HG02610 (cell line): ENCODE data around the gene PTBP3.
"Not testable (repeated sequence)": the region's sequence is repeated elsewhere in the genome, so short reads cannot be mapped to it uniquely, and the experiment has no call there.

ENCODE experiments used
- ATAC-seq: cut with Tn5 transposase; IDR thresholded peaks from one replicate; pipeline ENCODE4 v1.9.1; 2021; ENCODE audit warnings: mild to moderate bottlenecking, moderate library complexity; ENCODE audit not compliant: unreplicated experiment

PTBP3 gene

DNA sequence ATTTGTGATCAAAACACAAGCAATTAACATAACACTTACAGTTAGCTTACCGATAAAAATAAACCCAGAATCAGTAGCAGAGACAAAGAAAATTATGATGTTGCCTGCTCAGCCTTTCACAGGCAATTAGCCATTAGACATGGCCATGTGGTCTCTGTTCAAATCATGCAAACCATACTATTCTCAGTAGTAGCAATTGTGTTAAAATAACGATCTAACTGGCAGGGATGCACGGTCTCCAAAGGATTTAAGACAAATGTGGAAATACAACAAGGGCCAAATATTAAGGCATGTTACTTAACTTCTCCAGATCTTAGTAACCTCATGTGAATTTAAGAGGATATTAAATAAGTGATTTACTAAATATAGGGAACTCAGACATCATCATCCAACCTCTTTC lies 59.5 kb downstream of the PTBP3 start:
- no peak for ATAC-seq

DNA sequence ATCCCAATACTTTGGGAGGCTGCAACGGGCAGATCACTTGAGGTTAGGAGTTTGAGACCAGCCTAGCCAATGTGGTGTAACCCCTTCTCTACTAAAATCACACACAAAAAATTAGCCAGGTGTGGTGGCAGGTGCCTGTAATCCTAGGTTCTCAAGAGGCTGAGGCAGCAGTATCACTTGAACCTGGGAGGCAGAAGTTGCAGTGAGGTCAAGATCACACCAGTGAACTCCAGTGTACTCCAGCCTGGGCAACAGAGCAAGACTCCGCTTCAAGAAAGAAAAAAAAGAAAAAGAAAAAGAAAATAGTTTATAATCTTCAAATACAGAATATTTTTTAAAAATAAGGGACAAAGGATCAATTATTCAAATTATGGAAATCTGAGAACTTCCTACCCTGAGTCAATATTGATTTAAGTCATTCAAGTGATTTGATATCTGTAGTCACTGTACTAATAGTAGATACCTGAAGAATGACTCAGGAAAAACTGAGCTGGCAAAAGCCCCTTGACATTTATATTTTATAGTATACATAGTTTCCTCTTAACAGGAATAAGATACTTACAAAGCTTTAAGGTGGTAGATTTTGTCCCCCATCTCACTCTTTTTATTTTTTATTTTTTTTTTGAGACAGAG lies 61.8 kb downstream of the PTBP3 start:
- no peak for ATAC-seq

DNA sequence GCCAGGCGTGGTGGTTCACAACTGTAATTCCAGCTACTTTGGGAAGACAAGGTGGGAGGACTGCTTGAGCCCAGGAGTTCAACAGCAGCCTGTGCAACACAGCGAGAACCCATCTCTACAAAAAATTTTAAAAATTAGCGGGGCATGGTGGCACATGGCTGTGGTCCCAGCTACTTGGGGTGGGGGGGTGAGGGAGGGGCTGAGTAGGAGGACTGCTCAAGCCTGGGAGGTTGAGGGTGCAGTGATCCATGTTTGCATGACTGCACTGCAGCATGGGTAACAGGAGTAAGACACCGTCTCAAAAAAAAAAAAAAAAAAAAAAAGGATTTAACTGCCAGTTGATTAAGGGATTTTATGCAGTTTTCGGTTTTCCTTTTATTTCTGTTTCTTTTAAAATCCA lies 65.0 kb downstream of the PTBP3 start:
- ATAC-seq, result no peak

DNA sequence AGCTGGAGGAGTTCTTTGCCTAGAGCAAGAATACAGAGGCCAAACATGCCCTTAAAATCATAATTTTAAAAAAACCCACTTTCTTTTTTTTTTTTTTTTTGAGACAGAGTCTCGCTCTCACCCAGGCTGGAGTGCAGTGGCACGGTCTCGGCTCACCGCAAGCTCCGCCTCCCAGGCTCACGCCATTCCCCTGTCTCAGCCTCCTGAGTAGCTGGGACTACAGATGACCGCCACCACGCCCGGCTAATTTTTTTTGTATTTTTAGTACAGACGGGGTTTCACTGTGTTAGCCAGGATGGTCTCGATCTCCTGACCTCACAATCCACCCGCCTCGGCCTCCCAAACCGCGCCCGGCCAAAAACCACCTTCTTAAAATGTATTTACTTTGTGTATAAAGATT lies 66.3 kb downstream of the PTBP3 start:
- not testable (repeated sequence) for ATAC-seq

DNA sequence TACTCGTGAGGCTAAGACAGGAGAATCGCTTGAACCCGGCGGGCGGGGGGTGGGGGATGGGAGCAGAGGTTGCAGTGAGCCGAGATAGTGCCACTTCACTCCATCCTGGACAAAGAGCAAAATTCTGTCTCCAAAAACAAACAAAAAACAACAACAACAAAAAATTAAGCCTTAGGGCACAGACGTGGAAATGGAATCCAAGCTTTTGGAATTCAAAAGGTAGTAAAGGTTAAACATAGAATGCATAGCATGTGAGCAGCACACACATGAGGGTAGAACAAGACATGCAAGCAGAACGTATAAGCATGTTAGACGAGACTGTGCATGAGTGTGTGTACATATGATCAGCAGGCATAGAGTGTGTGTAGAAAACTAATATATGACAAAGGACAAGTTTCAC lies 68.0 kb downstream of the PTBP3 start:
- no peak for ATAC-seq

DNA sequence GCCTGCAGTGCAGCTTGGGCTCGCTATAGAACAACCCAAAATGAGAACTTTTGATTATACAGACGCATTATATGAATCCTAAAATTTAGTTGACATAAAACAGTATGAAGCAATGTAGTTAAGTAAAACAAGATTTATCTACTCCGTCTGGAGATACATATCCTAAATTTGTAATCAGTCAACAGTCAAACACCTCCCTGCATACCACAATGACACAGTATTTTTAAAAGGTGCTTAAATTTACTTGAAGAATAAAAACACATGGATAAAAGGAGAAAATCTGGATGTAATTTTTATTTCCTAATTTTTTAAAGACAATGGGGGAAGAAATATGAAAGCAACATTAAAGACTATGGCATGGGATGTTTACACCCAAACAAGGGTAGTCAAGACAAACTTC lies 70.8 kb downstream of the PTBP3 start:
- ATAC-seq, result no peak

DNA sequence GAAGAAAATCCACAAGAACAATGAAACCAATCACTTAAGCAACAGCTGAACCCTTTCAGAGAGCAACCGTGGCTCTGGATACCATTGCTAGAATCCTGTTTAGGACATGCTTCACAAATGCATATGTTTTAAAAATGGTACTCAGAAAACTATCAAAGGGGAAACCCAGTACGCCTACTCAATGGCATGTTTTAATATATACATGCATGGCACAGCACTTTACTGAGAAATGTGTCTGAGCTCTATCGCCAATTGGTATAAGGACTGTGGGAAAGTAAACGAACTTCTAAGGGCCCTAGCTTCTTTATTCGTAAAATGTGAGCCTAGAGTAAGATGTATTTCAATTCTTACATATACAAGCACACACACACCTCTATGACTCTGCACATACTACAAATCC lies 72.3 kb downstream of the PTBP3 start:
- ATAC-seq, result no peak

DNA sequence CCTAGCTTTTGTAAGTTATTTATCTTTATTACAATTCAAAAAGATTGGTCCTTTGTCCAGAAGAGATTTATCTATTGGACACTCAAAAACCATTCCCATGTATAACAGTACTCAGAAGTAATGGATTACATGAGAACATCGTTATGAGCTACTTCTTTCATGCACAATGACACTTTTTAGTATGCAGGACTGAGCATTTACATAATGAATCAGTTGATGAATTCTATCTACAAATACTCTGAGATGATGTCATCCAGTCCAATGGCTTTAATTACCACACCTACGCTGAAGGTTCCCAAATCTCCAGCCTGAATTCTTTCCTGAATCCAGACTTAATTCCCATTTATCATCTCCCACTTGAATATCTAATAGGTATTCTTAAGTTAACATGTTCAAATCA lies 75.3 kb downstream of the PTBP3 start:
- no peak for ATAC-seq

DNA sequence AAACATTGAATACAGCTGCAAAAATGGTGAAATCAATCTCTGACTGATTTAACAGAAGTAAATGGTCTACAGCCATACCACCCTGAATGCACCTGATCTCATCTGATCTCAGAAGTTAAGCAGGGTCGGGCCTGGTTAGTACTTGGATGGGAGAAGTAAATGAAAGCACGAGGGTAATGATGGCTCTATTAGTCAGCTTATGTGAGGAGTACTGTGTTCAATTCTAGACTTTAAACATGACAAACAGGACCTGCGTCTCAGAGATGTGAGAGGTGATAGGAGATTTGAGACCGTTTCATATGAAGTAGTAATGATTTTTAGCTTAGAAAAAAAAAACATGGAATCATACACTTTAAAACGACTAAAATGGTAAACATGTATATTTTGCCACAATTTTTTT lies 81.2 kb downstream of the PTBP3 start:
- ATAC-seq, result no peak

DNA sequence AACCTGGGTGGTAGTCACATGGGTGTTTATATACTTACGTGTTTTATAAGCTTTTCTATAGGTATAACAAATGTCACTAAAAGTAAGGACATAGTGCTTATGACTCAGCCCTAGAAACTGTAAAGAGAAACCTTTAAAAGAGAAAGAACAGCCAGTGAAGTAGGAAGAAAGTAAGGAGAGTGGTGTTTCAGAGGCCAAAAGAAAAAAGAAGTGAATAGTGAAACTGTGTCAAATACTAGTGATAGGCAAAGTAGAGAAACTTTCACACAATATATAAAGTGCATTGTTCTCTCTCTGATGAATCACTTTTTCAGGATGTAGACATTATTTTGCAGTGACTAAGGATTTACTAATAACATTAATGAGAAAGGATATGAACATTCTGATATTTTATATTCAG lies 84.1 kb downstream of the PTBP3 start:
- peak; percentile 83 for ATAC-seq

DNA sequence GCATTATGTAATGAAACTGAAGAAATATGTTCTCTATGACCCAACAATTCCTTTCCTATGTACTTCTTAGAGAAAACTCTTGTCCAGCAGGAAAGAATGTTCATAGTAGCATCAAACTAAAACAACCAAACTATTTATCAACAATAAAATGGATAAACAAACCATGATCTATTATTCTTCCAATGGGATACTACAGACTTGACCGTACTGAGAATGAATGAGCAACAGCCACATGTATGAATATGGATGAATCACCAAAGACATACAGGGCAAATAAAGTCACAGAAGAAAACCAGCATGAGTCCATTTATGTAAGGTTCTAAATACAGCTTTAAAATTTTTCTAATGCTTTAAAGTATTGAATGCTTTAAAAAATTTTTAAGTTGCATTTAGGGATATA lies 84.7 kb downstream of the PTBP3 start:
- no peak for ATAC-seq

DNA sequence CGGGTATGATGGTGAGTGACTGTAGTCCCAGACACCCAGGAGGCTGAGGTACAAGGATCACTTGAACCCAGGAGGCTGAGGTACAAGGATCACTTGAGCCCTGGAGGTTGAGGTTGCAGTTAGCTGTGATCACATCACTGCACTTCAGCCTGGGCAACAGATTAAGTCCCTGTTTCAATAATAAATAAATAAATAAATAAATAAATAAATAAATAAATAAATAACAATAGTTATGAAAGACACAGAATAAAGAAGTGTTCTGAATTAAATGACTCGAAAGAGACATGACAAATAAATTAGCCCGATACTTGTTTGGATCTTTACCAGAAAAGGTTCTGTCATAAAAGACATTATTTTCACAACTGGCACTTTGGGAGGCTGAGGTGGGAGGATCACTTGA lies 86.3 kb downstream of the PTBP3 start:
- no peak for ATAC-seq

DNA sequence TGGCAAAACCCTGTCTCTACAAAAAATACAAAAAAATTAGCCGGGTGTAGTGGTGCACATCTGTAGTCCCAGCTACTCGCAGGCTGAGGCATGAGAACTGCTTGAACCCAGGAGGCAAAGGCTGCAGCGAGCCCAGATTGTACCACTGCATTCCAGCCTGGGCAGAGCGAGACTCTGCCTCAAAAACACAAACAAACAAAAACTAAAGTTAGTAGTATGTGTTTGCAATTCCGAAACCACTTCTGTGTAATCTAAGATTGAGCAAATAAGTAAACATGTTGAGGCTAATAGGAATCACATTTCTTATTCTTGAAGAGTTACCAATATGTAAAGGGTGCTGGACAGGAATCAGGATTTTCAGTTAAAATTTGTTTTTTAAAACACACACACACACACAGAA lies 88.3 kb downstream of the PTBP3 start:
- no peak for ATAC-seq

DNA sequence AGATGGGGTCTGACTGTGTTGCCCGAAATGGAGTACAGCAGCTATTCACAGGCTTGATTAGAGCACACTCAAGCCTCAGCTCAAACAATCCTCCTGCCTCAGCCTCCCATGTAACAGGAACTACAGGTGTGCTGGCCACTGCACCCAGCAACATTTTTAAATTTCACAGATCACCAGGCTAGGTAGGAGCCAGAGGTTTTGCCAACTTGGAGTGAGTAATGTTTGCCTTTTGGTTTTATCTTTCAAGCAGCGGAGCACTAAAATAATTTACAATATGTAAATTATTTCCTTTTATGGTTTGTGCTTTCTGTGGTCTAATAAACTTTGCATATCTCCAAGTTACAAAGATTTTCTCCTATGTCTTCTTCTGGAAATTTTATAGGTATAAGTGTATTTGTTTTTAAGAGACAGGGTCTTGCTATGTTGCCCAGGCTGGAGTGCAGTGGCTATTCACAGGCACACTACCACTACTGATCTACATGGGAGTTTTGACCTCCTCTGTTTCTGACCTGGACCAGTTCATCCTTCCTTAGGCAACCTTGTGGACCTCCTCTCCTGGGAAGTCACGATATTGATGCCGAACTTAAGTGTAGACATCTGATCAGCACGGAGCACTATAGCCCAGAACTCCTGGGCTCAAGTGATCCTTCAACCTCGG lies 91.1 kb downstream of the PTBP3 start:
- ATAC-seq, result no peak

DNA sequence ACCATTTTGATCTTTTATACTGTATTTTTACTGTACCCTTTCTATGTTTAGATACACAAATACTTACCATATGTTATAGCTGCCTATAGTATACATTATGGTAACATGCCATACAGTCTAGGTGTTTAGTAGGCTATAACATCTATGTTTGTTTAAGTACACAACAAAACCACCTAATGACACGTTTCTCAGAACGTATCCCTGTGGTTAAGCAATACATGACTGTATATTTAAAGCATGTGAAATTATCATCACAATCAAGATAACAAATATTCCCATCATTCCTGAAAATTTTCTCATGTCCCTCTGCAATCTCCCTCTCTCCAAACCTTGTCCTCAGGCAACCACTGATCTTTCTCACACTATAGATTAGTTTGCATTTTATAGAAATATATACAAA lies 91.9 kb downstream of the PTBP3 start:
- ATAC-seq, result no peak

DNA sequence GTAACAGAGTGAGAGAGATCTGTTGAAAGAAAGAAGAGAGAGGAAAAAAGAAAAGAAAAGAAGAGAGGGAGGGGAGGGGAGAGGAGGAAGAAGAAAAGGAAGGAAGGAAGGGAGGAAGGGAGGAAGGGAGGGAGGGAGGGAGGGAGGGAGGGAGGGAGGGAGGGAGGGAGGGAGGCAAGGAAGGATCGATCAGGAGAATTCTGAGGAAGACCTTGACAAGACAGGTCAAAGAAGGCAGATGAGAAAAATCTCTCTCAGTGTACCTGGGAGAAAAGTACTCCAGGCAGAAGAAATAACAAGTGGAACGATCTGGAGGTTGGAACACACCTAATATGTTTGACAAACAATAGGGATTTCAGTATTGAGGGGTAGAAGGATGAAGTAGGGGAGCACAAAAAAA lies 93.7 kb downstream of the PTBP3 start:
- ATAC-seq, result no peak

DNA sequence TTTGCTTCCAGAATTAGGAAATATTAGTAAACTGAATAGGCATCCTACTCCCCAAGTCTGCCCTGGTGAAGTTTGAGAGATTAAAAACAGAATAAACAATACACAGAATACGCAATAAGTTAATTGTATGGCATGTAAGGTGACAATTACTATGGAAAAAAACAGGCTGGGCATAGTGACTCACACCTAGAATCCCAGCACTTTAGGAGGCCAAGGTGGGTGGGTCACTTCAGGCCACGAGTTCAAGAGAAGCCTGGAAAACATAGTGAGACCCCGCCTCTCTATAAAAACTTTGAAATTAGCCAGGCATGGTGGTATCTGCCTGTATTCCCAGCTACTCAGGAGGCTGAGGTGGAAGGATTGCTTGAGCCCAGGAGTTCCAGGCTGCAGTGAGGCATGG lies 94.1 kb downstream of the PTBP3 start:
- no peak for ATAC-seq

DNA sequence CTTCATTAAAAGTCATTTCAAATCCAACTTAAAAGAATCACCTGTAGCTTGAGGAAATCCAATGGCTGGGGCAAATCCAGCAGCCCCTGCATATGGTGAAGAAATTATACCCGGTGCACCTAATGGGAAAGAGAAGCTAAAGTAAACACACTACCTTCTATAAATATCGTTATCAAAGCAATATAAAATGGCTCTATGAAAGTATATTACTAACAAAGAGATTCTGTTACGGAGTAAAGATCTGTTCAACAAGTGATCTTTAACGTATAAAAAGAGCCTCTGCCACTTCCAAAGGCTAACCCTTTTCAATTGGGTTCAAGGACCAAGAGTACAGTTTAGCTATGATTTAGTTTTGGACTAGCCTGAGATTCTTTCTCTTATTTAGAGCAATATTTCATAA lies 98.6 kb downstream of the PTBP3 start:
- no peak for ATAC-seq

DNA sequence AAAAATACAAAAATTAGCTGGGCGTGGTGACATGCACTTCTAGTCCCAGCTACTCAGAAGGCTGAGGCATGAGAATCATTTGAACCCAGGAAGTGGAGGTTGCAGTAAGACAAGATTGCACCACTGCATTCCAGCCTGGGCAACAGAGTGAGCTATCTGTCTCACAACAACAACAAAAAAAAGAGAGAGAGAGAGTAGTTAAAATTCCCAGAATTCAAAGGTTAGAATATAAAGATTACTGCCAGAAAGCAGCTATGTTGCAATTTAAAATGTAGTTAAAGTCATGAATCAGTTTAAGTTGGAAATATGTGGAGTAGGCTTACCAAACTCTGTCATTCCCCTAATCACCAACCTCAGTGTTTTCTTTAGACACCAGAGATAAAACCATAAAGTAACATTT lies 99.7 kb downstream of the PTBP3 start:
- no peak for ATAC-seq

DNA sequence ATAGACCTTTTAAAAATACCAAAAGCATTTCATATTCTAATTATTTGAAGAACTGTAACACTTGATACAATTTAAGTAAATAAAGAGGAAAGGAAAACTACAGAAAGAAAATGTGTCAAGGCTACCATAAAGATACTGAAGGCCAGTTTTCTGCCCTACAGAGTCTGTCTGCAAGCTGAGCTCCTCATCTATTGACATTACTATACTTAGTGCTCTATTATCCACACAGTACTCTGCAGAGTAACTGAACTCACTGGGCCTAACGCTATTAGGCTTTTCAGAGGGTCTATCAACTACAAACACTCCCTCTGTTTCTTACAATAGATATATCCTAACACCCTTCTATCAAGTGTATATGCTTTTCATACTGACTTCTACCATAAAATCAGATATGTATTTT lies 101.2 kb downstream of the PTBP3 start:
- no peak for ATAC-seq

DNA sequence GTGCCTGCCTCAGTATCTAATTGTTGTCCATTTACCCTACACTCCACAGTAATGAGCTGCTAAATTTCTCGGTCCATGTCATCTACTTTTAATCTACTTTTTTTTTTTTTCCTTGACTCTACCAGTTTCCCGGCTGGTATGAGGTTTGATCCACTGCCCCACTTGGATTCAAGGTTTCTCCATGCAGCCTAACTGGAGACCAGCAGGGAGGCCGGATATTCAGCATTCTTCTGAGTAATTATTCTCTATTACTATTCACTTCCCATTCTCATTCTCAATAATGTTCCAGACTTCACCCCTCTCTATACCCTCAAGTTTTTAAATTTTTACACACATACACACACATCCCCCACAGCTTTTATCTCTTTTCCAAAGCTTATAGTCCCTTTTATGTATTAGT lies 107.3 kb downstream of the PTBP3 start:
- no peak for ATAC-seq

DNA sequence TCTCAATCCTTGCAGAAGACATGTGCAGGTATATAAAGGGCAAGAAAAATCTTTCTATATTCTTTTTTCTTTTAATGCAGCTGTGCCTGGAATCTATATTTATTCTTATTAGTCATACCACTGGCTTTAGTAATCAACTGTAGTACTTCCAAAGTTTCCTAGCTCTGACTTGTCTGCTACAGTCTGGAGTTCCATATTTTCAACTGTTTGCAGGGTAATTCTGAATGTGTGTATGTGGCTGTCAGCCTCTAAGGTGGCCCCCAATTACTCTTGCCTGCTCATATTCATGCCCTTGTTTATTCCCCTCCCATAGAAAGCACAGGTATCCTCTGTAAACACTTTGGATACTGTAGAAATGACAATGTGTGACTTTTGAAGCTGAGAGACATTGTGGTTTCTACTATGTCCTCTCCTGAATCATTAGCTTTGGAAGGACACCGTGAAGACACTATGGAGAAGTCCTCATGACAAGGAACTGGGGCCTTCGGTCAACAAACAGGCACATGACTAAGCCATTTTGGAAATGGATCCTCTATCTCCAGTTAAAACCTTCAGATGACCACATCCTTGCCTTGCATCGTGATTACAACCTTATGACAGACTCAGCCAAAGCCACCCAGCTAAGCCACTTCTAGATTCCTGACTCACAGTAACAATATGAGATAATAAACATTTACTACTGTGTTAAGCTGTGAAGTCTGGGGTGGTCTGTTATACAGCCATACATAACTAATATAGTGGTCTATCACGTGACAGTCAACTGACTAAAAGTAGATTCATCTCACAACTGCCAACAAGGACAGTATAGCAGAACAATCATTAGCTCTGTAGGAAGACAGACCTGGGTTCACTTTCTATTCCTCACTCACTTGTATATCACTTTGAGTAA lies 108.8 kb downstream of the PTBP3 start:
- peak; percentile 85 for ATAC-seq
